D721Med (cell line): Measurements from ENCODE around the gene COQ9.

Experiments used
- DNase-seq: peaks from one replicate; pipeline ENCODE4 v3.0.0; 2011; ENCODE audit warnings: low spot score; ENCODE audit not compliant: insufficient read length
- FAIRE-seq: peaks from 2 replicates; lab custom pipeline; 2011; peaks lifted over from hg19 to GRCh38; lab: Jason Lieb, UNC
- TF ChIP-seq, protein P1 (sequence below): IDR thresholded peaks from 2 replicates; pipeline ENCODE4 v1.5.1; 2012; ENCODE audit warnings: mild to moderate bottlenecking, control low read depth; ENCODE audit not compliant: insufficient read depth; ENCODE audit errors: missing control alignments

COQ9 gene

DNA sequence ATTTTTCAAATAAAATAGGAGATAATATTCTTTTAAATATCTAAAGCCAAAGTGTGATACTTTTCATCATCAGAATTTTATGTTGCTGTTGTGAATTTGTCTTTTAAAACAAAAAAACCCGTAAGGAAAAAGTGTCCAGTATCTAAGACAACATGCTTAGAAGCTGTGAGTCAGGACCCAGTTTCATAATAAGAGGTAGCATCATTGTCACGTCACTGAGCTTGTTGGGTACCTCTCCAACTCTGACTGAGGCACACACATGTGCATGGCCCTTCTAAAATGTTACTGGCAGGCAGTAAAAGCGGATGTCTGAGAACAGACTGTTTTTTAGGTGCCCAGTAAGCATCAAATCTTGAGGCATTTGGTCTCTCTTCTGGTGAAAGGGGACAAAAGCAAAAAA is 2.6 kb upstream of the COQ9 start:
- no peak for DNase-seq
- TF ChIP-seq, protein P1, sequence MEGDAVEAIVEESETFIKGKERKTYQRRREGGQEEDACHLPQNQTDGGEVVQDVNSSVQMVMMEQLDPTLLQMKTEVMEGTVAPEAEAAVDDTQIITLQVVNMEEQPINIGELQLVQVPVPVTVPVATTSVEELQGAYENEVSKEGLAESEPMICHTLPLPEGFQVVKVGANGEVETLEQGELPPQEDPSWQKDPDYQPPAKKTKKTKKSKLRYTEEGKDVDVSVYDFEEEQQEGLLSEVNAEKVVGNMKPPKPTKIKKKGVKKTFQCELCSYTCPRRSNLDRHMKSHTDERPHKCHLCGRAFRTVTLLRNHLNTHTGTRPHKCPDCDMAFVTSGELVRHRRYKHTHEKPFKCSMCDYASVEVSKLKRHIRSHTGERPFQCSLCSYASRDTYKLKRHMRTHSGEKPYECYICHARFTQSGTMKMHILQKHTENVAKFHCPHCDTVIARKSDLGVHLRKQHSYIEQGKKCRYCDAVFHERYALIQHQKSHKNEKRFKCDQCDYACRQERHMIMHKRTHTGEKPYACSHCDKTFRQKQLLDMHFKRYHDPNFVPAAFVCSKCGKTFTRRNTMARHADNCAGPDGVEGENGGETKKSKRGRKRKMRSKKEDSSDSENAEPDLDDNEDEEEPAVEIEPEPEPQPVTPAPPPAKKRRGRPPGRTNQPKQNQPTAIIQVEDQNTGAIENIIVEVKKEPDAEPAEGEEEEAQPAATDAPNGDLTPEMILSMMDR: no peak
- no peak for FAIRE-seq

DNA sequence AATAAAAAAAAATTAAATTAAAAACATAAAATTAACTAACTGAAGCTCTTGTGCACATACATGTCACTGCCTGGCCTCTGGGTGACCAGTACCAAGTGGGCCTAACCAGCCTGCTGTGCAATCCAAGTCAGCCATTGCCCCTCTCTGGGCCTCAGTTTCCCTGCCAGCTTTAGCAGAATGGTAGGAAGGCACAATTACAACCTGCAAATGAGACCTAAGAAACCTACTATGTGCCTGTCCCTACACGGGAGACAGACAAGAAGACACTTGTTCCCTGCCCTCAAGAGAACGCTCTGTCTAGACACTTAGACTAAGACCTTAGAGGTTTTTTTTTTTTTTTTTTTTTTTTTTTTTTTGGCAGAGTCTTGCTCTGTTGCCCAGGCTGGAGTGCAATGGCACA is 1.8 kb upstream of the COQ9 start:
- FAIRE-seq (no peak), DNase-seq (no peak)
- TF ChIP-seq, protein P1: no peak

DNA sequence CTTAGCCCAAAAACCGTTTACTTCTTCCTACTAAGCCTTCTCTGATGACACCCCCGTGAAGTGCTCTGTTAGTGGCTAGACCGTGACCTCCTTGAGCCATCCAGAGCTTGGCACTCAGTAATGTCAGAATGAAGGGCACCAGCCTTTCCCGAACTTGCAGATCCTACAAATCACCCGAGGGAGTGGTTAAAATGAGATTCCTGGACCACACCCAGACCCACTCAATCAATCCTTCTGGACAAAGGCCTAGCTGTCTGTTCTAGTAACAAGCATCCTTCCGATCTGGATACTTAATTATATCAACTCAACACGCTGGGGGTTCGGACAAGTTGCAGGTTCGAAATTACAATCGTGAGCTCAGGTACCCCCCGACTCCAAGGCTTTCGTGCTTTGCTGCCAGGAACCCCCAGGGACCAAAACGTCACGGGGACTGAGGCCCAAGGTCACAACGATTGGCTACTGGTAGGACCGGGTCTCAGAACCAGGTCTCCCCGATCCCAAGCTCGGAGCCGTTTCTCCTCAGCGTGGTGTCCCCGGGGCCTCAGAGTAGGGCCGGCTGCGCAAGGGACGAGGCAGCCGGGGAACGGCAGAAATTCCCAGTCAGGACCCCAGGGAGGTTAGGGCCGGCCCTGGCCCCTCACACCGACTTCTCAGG is 621 bp upstream of the COQ9 start:
- FAIRE-seq: no peak
- TF ChIP-seq, protein P1: no peak
- no peak for DNase-seq

DNA sequence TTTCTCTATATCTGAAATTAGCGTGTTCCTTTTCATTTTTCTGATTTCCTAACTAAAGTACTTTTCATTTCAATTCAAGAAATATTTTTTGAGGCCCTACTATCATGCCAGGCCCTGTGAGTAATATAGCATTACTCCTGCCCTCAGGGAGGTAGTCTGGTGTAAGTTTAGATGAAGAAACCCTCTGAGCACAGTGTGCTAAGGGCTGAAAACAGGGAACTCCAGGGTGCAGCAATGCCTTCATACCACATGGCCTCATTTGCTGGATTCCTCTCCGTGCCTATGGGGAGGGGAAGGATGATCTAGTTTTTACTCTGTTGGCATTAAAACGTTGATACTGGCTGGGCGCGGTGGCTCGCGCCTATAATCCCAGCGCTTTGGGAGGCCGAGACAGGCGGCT is 4.7 kb downstream of the COQ9 start:
- TF ChIP-seq, protein P1: no peak
- FAIRE-seq: no peak
- DNase-seq: no peak

- DNase-seq (peak; percentile 47), FAIRE-seq (no peak)
- TF ChIP-seq, protein P1: peak; percentile 89
These were observed 15.1 kb downstream of the COQ9 start, which contains the start of gene POLR2C for GRCh38 chr16:57462209-57462977. TSS of gene POLR2C (plus strand) at chr16:57462679. CDS start at chr16:57462725, 46 bp downstream.

GRCh38 chr16:57462978-57463362 is 15.7 kb downstream of the COQ9 start:
- TF ChIP-seq, protein P1: no peak
- DNase-seq (no peak), FAIRE-seq (no peak)

DNA sequence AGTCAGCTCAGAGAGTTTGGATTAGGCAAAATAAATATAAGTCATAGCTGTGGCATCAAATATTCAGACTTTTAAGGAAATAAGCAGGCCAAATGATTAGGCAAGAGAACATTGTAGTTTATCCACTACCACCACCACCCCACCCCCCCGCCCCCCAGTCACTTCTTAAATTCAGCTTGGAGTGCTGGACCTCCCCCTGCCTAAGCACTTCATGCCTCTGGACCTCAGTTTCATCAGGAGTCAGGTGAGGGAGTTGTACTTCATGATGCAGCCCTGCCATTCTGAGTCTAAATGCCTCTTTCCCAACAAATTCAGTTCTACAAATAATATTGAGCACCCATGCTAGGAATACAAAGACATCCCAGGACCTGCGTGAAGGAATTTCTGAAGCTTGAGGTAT is 17.2 kb downstream of the COQ9 start:
- DNase-seq (no peak), FAIRE-seq (no peak)
- TF ChIP-seq, protein P1: no peak
